H1 (cell line): ENCODE measurements around the gene WAC. TPM values are rescaled to one million over a fixed set of nuclear protein-coding genes. Genes with fewer than 3 reads are reported as not detected.
A peak's percentile ranks its signal among the peaks of the same experiment; 100 is the strongest.
"Not testable (repeated sequence)": the region's sequence is repeated elsewhere in the genome, so short reads cannot be mapped to it uniquely, and the experiment has no call there.

Experiments
- CTCF ChIA-PET: fragments of 300-600 bp; sonication (Branson Sonifier 250); formaldehyde crosslinking; loops from one replicate; lab custom pipeline; 2021; ENCODE audit not compliant: partially characterized antibody; lab: Charles Lee
- POLR2A ChIA-PET: fragments of 300-600 bp; sonication (Branson Sonifier 250); formaldehyde crosslinking; loops from one replicate; lab custom pipeline; 2021; ENCODE audit warnings: inconsistent platforms; ENCODE audit not compliant: partially characterized antibody; lab: Charles Lee
- DNase-seq, 2 experiments: peaks; one replicate each; pipeline versions ENCODE4 v3.0.0 to v3.0.0-alpha.2; 2010 to 2022; ENCODE audit warnings: low spot score in 2 of 2, low read depth in 1 of 2, mixed read lengths in 1 of 2
- FAIRE-seq: peaks from 2 replicates; lab custom pipeline; 2011; peaks lifted over from hg19 to GRCh38; lab: Jason Lieb, UNC
- H2AFZ ChIP-seq: 2 replicates; pipeline ENCODE4 v1.8.1; 2012; ENCODE audit warnings: low read length, inconsistent platforms
- H2AK5ac ChIP-seq: 2 replicates; pipeline ENCODE4 v1.6.1; 2013; ENCODE audit warnings: low read depth, low read length
- H2BK120ac ChIP-seq: replicated peaks from 2 replicates; pipeline ENCODE3; 2013; ENCODE audit warnings: low read depth, low read length, inconsistent platforms
- H2BK12ac ChIP-seq: 2 replicates; pipeline ENCODE4 v1.6.1; 2013; ENCODE audit warnings: low read depth, low read length
- H2BK15ac ChIP-seq: 2 replicates; pipeline ENCODE4 v1.6.1; 2013; ENCODE audit warnings: low read length
- H2BK20ac ChIP-seq: 2 replicates; pipeline ENCODE4 v1.6.1; 2013; ENCODE audit warnings: low read length
- H2BK5ac ChIP-seq: 2 replicates; pipeline ENCODE4 v1.6.1; 2013; ENCODE audit warnings: low read depth, low read length
- H3K14ac ChIP-seq: 2 replicates; pipeline ENCODE4 v1.6.1; 2013; ENCODE audit warnings: inconsistent platforms; ENCODE audit not compliant: insufficient read length
- H3K18ac ChIP-seq: 2 replicates; pipeline ENCODE4 v1.6.1; 2013; ENCODE audit warnings: low read length; ENCODE audit errors: extremely low read depth
- H3K23ac ChIP-seq: 2 replicates; pipeline ENCODE4 v1.6.1; 2013; ENCODE audit warnings: inconsistent platforms; ENCODE audit not compliant: insufficient read length
- H3K23me2 ChIP-seq: 2 replicates; pipeline ENCODE4 v1.6.1; 2013; ENCODE audit warnings: low read depth, low read length
- H3K27ac ChIP-seq: 2 replicates; pipeline ENCODE4 v1.6.1; 2011; ENCODE audit warnings: low read depth, low read length, inconsistent platforms
- H3K27me3 ChIP-seq, 4 experiments: replicated peaks in 1 of 4; 1 replicate in 1 of 4; 2 replicates in 3 of 4; pipeline versions ENCODE4 v1.6.1 to v1.8.1; 2011 to 2013; ENCODE audit warnings: low read length in 3 of 4, mild to moderate bottlenecking in 3 of 4, inconsistent platforms in 2 of 4, mixed read lengths in 2 of 4, moderate library complexity in 1 of 4; ENCODE audit not compliant: control insufficient read depth in 3 of 4, insufficient read depth in 3 of 4; ENCODE audit errors: extremely low read depth in 1 of 4
- H3K36me3 ChIP-seq, 4 experiments: 2 replicates each; pipeline versions ENCODE4 v1.6.1 to v1.8.1; 2011 to 2013; ENCODE audit warnings: mild to moderate bottlenecking in 4 of 4, low read length in 3 of 4, moderate library complexity in 2 of 4, control low read depth in 1 of 4, inconsistent platforms in 1 of 4; ENCODE audit not compliant: insufficient read depth in 4 of 4, control insufficient read depth in 2 of 4
- H3K4ac ChIP-seq: replicated peaks from 2 replicates; pipeline ENCODE3; 2013; ENCODE audit warnings: low read length, low read depth, mixed read lengths, inconsistent platforms; ENCODE audit not compliant: insufficient read length
- H3K4me1 ChIP-seq, 4 experiments: replicated peaks in 1 of 4; 1 replicate in 1 of 4; 2 replicates in 3 of 4; pipeline versions ENCODE4 v1.6.1 to v1.8.1; 2011 to 2013; ENCODE audit warnings: low read length in 3 of 4, inconsistent platforms in 2 of 4, mixed read lengths in 1 of 4; ENCODE audit not compliant: insufficient read depth in 4 of 4, control insufficient read depth in 3 of 4
- H3K4me2 ChIP-seq, 2 experiments: 2 replicates each; pipeline versions ENCODE4 v1.6.1 to v1.8.1; 2011 to 2013; ENCODE audit warnings: low read depth in 2 of 2, low read length in 2 of 2, control low read depth in 1 of 2, inconsistent platforms in 1 of 2, mild to moderate bottlenecking in 1 of 2; ENCODE audit not compliant: insufficient read depth in 1 of 2
- H3K4me3 ChIP-seq, 4 experiments: fragments of 200-600, 300-600 bp in 1 of 4; sonication (generic), shearing (Covaris generic), sonication (Bioruptor Twin) in 1 of 4; 2 replicates each; pipeline versions ENCODE4 v1.5.1 to v1.8.1; 2011 to 2016; ENCODE audit warnings: low read length in 4 of 4, low read depth in 3 of 4, control low read depth in 2 of 4, inconsistent platforms in 2 of 4, mild to moderate bottlenecking in 2 of 4, mixed read lengths in 1 of 4, moderate library complexity in 1 of 4; ENCODE audit not compliant: insufficient read depth in 2 of 4; ENCODE audit errors: extremely low read depth in 1 of 4
- H3K56ac ChIP-seq: replicated peaks from 2 replicates; pipeline ENCODE3; 2013; ENCODE audit warnings: low read depth, mild to moderate bottlenecking, mixed read lengths, low read length, inconsistent platforms; ENCODE audit not compliant: insufficient read length
- H3K79me1 ChIP-seq: 2 replicates; pipeline ENCODE4 v1.6.1; 2013; ENCODE audit warnings: low read depth, low read length, control low read depth
- H3K79me2 ChIP-seq, 2 experiments: 2 replicates each; pipeline versions ENCODE4 v1.6.1 to v1.8.1; 2012 to 2013; ENCODE audit warnings: low read length in 2 of 2, mild to moderate bottlenecking in 2 of 2, inconsistent platforms in 1 of 2; ENCODE audit not compliant: insufficient read depth in 2 of 2, control insufficient read depth in 1 of 2
- H3K9ac ChIP-seq, 4 experiments: replicated peaks in 1 of 4; 1 replicate in 1 of 4; 2 replicates in 3 of 4; pipeline versions ENCODE4 v1.6.1 to v1.8.1; 2011 to 2013; ENCODE audit warnings: low read depth in 3 of 4, low read length in 3 of 4, control low read depth in 2 of 4, mild to moderate bottlenecking in 2 of 4, moderate library complexity in 2 of 4, inconsistent platforms in 1 of 4; ENCODE audit errors: extremely low read depth in 1 of 4
- H3K9me3 ChIP-seq, 2 experiments: 2 replicates each; pipeline versions ENCODE4 v1.6.1 to v1.8.1; 2012 to 2013; ENCODE audit warnings: mild to moderate bottlenecking in 2 of 2, moderate library complexity in 2 of 2, control low read depth in 1 of 2, inconsistent platforms in 1 of 2, low read depth in 1 of 2, low read length in 1 of 2, mixed read lengths in 1 of 2; ENCODE audit not compliant: insufficient read depth in 2 of 2
- H4K20me1 ChIP-seq, 2 experiments: replicated peaks in 1 of 2; 2 replicates each; pipeline versions ENCODE3 to v1.8.1; 2011 to 2013; ENCODE audit warnings: inconsistent platforms in 2 of 2, low read length in 2 of 2, mild to moderate bottlenecking in 1 of 2; ENCODE audit not compliant: insufficient read depth in 2 of 2, control insufficient read depth in 1 of 2
- H4K5ac ChIP-seq: 2 replicates; pipeline ENCODE4 v1.6.1; 2013; ENCODE audit warnings: low read length, low read depth, mixed read lengths, inconsistent platforms; ENCODE audit not compliant: insufficient read length
- H4K8ac ChIP-seq: 2 replicates; pipeline ENCODE4 v1.8.0; 2013; ENCODE audit warnings: mild to moderate bottlenecking, moderate library complexity, low read length, inconsistent platforms; ENCODE audit not compliant: insufficient read depth; ENCODE audit errors: extremely low read depth
- H4K91ac ChIP-seq: replicated peaks from 2 replicates; pipeline ENCODE3; 2013; ENCODE audit warnings: low read length, mixed read lengths, inconsistent platforms; ENCODE audit not compliant: insufficient read length
- WGBS, 2 experiments: shearing (Covaris generic) in 1 of 2; methylation state at CpG; one replicate each; pipeline versions ENCODE4 v1.1.6 to v1.1.7; 2013 to 2015; ENCODE audit warnings: low lambda C conversion rate in 2 of 2, mixed read lengths in 2 of 2, inconsistent platforms in 1 of 2, low coverage in 1 of 2, missing lambda C conversion rate in 1 of 2; ENCODE audit not compliant: insufficient replicate concordance in 2 of 2, insufficient coverage in 1 of 2, insufficient read length in 1 of 2; ENCODE audit errors: extremely low coverage in 1 of 2, missing lambda C conversion rate in 1 of 2; 5-methylcytosine and 5-hydroxymethylcytosine counted together
- polyA plus RNA-seq, 7 experiments: library from polyadenylated mRNA; depleted of rRNA in 3 of 7; stranded (reverse) in 5 of 7; unstranded in 2 of 7; fragments of >200 nt in 5 of 7; fragments of 200-250 nt in 2 of 7; gene quantifications; 1 replicate in 5 of 7; 2 replicates in 1 of 7; 4 replicates in 1 of 7; pipeline versions ENCODE4 v1.2.1 to v1.2.3, GENCODE V29; 2011 to 2013; ENCODE audit warnings: missing spikeins in 2 of 7, mixed read lengths in 2 of 7
- total RNA-seq: library from RNA; stranded (reverse); fragmentation: NEBNext Ultra II Directional; extraction: Animal tissue kit (Norgen Biotek cat#: 25700); gene quantifications from 2 replicates; pipeline ENCODE4 v1.2.1, GENCODE V29; 2021

The WAC gene
- total and polyA plus RNA-seq, 2 of the 8 experiments (the other 6 are each of a cell fraction or from before 2014, with no cell fraction given): 72.9 to 128 TPM

DNA sequence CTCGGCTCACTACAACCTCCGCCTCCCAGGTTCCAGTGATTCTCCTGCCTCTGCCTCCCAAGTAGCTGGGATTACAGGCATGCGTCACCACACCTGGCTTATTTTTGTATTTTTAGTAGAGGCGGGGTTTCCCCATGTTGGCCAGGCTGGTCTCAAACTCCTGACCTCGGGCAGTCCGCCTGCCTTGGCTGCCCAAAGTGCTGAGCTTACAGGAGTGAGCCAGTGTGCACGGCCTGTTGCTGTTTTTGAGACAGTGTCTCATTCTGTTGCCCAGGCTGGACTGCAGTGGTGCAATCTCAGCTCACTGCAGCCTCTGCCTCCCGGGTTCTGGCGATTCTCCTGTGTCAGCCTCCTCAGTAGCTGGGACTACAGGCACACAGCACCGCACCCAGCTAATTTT, 41.3 kb downstream of the WAC start:
- H3K27me3 ChIP-seq, H3K4me2 ChIP-seq, H2AK5ac ChIP-seq, DNase-seq, H4K91ac ChIP-seq, H3K23me2 ChIP-seq, H3K14ac ChIP-seq, H2BK5ac ChIP-seq, H2BK15ac ChIP-seq, H2BK120ac ChIP-seq, H3K9me3 ChIP-seq, H3K4me1 ChIP-seq, H2BK12ac ChIP-seq, H3K9ac ChIP-seq, H3K4me3 ChIP-seq, H2AFZ ChIP-seq, H3K23ac ChIP-seq, CTCF ChIA-PET, H4K5ac ChIP-seq, H2BK20ac ChIP-seq, FAIRE-seq, H3K79me1 ChIP-seq, H3K4ac ChIP-seq, H3K27ac ChIP-seq, H3K18ac ChIP-seq, H3K56ac ChIP-seq: not testable (repeated sequence)
- Histone ChIP-seq H4K20me1 (peaks cover 22 to 37% of the 10 kb centered on the region in 2 experiments), H4K8ac (0 out of 2 replicates have a peak overlapping the region, but pooled peaks have one; percentile 14), H3K79me2 (peaks cover 20 to 100% of the 10 kb centered on the region in 2 experiments; a peak in 3 of 4 replicates), H3K36me3 (peaks cover 0 to 28% (median 4%) of the 10 kb centered on the region in 4 experiments; a peak in 5 of 8 replicates)
- WGBS, 2 experiments: 95% methylated on average over 10 of the region's 10 CpGs; no CpG with 5 or more reads in 1 of the 2 experiments
- POLR2A ChIA-PET: interaction anchor here (0.5 to 1.4 kb wide), 5 partner anchors 8 to 46 kb away, joined by 3 to 5 read pairs (median 3); no protein-coding TSS in a partner anchor
